Stimulated activated CD8-positive, alpha-beta memory T cell treated with anti-CD3 and anti-CD28 coated beads, Interleukin-4, amount 100 ng/mL, for 1 hour (primary cell): Measurements from ENCODE around the gene NRIP3.
"Not testable (repeated sequence)": the region's sequence is repeated elsewhere in the genome, so short reads cannot be mapped to it uniquely, and the experiment has no call there.

Experiments used
- DNase-seq, 2 donors: peaks; one replicate each; pipeline ENCODE4 v3.0.0-alpha.2; 2020; ENCODE audit warnings: low read depth in 2 of 2, low spot score in 1 of 2

The NRIP3 gene

GRCh38 chr11:8973121-8973520 lies 30.7 kb downstream of the NRIP3 start:
- DNase-seq: no peak

DNA sequence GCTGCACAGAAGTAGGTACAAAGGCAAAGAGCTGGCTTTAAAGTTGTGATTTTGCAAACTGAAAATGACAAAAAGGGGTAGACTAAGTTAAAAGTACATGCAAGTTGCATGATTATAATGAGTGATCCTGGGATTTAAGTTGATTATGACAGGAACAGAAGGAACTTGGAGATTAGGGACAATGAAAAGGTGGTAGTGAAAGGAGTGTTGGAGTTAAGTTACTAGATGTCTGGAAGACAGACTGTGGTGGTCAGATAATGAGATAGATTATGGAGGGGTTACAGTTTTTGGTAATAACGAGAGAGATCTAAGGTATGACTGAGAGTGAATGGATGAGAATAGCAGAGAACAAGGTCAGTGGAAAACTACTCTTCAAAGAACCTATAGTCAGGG lies 31.9 kb downstream of the NRIP3 start:
- DNase-seq: no peak

DNA sequence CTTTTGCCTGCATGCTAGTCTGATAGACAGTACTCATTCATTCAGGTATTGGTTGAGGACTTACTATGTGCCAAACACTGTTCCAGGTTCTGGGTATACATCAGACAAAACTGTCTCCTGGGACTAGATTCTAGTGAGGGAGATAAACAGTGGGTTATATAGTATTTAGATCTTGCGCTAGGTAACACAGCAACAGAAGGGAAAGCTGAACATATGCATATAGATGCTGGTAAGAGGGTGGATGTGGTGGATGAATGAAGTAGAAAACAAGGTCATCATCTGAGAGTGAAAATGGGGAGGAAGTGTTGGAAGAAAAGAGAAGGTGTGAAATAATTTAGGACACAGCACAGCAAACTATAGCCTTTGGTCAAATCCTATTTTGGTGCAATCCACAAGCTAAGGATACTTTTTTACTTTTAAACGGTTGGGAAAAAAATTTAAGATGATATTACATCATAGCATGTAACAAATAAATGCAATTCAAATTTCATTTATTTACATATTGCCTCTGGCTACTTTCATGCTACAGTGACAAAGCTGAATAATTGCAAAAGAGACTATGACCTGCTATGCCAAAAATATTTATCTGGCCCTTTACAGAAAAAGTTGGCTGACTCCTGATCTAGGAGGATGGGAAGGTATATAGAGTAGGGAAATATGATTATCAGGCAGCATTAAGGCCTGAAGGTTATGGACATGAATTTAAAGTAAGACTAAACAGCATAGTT lies 32.4 kb downstream of the NRIP3 start:
- no peak for DNase-seq

DNA sequence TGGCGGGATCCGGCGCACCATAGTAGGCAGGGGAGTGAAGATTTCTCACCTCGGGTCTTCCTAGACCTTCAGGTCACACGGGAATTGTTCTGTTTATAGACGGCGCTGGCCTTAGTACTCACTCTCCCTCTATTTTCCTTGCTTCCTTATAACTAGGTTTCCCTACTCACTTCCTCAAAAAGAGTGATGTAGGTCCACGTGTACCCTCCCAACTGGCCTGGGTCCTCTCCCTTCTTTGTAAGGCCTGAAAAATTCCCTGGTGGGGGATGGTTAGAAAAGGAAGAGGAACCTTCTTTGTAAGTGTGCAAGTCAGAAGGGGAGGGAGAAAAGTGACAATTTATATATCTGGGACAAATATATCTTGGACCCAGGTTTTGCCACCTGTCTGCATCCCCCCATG lies 36.6 kb downstream of the NRIP3 start:
- DNase-seq: no peak

DNA sequence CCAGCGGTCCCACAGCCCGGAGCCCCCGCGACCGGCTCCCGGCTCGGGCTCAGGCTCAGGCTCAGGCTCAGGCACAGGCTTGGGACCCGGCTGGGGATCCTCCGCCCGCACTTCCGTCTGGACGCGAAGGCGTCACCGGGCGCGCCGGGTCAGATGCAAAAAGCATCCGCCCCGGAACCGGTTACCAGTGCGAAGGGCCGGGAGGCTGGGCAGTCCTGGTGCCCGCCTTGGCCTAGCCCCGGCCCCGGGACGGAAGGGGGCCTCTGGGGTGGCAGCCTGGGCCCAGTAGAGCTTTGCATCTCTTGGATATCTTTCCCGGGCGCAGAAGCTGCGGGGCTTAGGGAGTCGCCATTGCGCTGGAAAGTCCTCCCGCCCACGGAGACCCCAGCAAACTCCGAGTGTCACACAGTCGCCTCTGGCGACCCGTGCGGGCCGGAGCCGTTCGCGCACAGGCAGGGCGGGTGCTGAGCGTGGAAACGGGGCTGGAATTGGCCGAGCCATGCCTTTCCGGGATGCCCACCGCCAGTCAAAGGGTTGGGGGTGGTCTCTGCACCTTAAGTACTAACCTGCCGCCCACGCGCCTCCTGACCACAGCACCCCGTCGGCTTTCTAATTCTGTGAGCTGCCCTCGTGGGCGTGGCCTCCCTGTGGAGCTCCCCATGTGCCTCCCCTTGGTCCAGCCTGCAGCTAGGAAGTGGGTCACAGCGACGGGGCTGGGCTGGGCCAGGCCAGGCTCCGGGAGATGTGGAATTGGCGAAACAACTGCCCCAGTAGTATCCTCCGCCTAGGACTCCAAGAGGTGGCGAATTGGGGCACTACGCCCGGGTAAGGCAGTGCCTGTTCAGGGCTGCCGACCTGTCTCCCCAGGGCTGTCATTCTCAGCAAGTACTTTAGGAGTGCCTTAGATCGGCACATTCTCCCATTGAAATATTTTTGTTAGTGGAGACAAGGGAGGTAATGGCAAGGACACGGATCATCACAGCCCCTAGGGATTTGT lies 39.2 kb downstream of the NRIP3 start, which contains the start of gene TMEM9B:
TMEM9B (minus strand) TSS at position 119 of the 997 bp plus-strand sequence. CDS start 129 bp downstream, outside the sequence.
- peak; percentile 56 for DNase-seq

- peak; percentile 58 for DNase-seq
Observed at GRCh38 chr11:8963569-8964323, 40.1 kb downstream of the NRIP3 start.

GRCh38 chr11:8962841-8963240 lies 41.0 kb downstream of the NRIP3 start:
- no peak for DNase-seq

DNA sequence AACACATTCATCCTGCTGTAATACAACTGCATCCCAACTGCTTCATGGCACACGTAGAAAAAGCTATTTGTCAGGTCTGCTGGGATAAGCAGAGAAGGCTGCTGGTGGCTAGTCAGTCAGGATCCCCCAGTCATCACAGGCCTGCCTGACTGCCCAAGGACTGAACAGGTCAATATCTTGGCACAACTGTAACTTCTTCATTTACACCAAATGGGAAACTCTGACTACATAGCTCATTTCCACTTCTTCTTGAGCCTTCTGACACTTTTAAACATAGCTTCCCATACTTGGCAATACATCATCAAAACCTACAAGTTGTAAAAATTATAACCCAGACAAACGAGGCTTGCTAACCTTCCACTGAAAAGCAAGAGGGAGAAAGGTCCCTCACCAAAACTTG lies 42.4 kb downstream of the NRIP3 start:
- DNase-seq: no peak

DNA sequence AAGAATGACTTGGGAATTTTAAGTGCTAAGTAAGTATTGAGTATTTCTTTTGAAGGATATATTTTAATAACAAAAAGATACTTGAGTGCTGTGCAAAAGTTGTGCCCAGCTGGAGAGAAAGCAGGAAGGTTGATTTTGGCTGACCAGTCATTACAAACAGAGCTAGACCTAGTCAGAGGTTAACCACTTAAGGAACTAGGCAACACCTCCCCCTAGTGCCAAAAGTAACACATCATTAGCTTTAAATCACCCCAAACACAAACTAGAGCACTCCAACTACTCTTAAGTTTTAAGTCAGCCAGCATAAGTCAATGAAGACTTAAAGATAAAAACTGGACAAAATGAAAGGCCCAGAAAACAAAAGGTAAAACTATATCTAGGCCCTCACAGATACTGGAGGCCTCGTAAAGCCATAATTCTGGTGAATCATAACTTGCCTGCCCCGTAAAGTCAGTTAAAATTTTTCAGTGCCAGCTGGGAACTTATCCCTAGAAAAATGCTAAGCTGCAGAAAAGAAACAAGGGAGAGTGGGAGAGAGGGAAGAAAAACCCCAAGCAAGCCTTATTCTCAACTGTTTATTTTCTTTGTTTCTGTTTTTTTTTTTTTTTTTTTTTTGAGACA lies 44.1 kb downstream of the NRIP3 start:
- DNase-seq: no peak

GRCh38 chr11:8956860-8957259 lies 46.9 kb downstream of the NRIP3 start:
- no peak for DNase-seq

GRCh38 chr11:8948886-8949285 lies 54.9 kb downstream of the NRIP3 start:
- DNase-seq: no peak

- no peak for DNase-seq
Observed at GRCh38 chr11:8947230-8947943, 56.4 kb downstream of the NRIP3 start.

DNA sequence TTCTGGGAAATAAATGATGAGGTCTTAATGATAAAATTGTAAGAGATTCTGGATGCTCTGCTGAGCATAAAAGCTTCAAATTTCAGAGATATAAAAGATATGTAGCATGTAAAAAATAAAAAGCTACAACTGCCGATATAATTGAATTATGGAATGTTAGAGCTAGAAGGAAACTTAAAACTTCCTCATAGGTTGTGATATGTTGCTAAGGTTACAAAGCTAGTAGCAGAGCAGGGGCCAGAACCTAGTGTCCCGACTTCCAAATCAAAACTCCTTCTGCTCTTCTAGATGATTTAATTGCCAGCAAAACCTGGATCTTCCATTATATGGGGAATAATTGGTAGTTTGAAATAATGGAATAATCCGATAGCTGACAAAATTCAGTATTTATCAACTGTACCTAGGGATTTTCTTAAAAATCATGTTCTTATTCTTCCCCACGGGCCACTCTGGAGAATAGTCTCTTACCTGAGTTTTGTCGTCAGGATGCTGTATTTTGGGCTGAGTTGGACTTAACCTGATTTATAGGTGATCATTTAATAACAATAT lies 61.2 kb downstream of the NRIP3 start, which contains the start of gene ASCL3:
ASCL3 (minus strand) TSS at position 499 of the 549 bp plus-strand sequence. CDS start 4,855 bp downstream, outside the sequence.
- DNase-seq: no peak

DNA sequence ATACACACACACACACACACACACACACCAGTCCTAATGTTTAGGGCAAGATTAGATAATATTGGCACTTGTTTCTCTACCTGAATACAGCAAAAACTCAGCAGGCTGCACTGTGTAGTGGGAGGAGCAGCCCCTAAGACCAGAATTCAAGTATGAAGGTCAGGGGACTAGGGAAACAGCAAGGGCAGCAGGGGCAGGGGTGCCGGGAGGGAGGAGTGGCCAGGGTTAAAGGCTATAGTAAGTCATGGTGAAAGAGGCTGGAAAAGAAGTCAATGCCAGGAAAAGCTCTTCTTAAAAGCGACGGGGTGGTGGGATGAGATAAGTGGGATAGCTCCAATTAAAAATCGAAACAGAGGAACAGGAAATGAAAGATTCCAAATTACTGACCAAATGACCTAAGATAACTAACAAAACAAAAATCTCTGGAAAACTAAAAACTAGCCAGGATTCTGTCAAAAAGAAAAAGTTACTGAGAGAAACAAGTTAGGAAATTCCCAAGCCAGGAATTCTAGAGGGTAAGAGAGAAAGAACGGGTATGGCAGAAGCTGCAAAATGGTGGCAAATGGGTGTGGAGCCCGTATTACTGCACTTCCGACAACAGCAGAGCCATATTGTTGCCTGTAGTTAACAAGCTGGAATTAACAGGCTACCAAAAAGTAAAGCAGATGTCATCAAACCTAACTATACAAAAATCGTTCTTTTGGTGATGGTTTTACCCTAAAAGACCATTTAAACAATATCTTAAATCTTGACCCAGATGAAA lies 62.3 kb downstream of the NRIP3 start:
- no peak for DNase-seq

DNA sequence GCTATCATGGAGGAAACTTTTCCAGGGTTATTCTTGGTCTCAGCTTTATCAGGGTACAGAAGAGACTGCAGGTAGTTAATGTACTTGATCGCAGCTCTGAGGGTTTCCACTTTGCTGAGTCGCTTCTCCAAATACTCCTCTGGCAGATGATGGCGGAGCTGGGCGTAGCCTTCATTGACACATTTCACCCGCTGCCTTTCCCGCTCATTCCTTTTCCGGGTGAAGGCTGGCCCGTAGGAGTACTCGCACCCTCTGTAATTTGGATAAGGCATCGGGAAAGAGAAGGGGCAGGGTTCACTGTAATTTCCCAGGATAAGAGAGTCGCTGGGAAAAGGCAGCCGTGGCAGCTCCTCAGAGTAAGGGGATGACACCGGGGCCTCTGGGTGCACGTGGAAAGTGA lies 66.1 kb downstream of the NRIP3 start:
- no peak for DNase-seq

GRCh38 chr11:8937159-8937558 lies 66.6 kb downstream of the NRIP3 start:
- DNase-seq: no peak

- DNase-seq: not testable (repeated sequence)
Observed at GRCh38 chr11:8935789-8936188, 68.0 kb downstream of the NRIP3 start.

DNA sequence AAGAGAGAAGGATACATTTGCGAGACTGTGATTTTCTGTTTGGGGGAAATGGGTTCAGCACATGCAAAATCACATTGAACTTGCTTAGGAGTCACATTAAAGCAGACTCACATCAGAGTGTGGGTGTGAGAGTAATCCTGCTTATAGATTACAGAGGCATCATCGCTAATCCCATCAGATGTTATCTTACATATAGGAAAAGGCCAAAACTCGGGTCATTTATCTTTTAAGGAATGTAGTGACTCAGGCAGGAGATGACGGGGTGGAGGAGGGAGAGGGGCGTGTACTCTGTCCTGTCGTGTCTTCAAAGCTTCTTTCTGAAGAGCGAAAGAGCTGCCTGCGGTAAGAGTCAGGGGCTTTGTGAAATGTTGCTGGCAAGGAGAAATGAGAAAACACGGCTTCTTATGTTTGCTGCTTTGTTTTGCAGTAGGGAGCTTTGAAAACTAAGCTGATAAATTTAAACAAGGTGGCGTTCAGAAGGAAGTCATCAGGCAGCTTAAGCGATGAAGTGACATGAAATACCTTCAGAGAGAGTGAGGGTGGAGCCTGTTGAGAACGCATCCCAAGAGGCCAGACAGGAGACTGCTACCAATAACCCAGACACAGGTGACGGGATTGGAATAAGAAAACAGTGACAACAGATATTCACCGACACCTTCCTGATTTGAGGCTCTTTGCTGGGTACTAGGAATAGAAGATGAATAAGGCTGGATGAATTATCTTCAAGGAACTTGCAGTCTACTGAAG lies 68.9 kb downstream of the NRIP3 start:
- no peak for DNase-seq
